HG02798 (cell line): ENCODE measurements around the gene SCLY.

ENCODE experiments used
- ATAC-seq: cut with Tn5 transposase; IDR thresholded peaks from one replicate; pipeline ENCODE4 v1.9.1; 2021; ENCODE audit warnings: mild to moderate bottlenecking; ENCODE audit not compliant: unreplicated experiment, poor library complexity

Gene SCLY

GRCh38 chr2:238135601-238136150 lies 74.9 kb downstream of the SCLY start:
- ATAC-seq, result no peak

- ATAC-seq, result no peak
These were observed 76.2 kb downstream of the SCLY start for GRCh38 chr2:238136820-238137537.

GRCh38 chr2:238137885-238138284 lies 77.1 kb downstream of the SCLY start:
- no peak for ATAC-seq

- no peak for ATAC-seq
These were observed 77.8 kb downstream of the SCLY start, which contains the start of gene KLHL30 for GRCh38 chr2:238138331-238139195. Gene KLHL30, plus strand, starts transcription at chr2:238138668. Its CDS starts 2,087 bp downstream, at chr2:238140755.

GRCh38 chr2:238139196-238140039 lies 78.6 kb downstream of the SCLY start:
- ATAC-seq, result no peak

GRCh38 chr2:238140040-238140439 lies 79.2 kb downstream of the SCLY start:
- ATAC-seq, result no peak

GRCh38 chr2:238140721-238141540 lies 80.1 kb downstream of the SCLY start:
- ATAC-seq, result no peak

- no peak for ATAC-seq
These were observed 80.9 kb downstream of the SCLY start for GRCh38 chr2:238141541-238142318.

GRCh38 chr2:238142382-238143205 lies 81.8 kb downstream of the SCLY start:
- ATAC-seq, result no peak

GRCh38 chr2:238143239-238143951 lies 82.6 kb downstream of the SCLY start:
- no peak for ATAC-seq

GRCh38 chr2:238144262-238144661 lies 83.5 kb downstream of the SCLY start:
- ATAC-seq, result no peak

- no peak for ATAC-seq
These were observed 84.2 kb downstream of the SCLY start for GRCh38 chr2:238145046-238145445.

- no peak for ATAC-seq
These were observed 85.0 kb downstream of the SCLY start for GRCh38 chr2:238145851-238146250.

- ATAC-seq, result no peak
These were observed 86.2 kb downstream of the SCLY start for GRCh38 chr2:238146884-238147544.

GRCh38 chr2:238148981-238149380 lies 88.2 kb downstream of the SCLY start:
- ATAC-seq, result no peak
